LHCN-M2 (cell line): Measurements from ENCODE around the gene GLTP. TPM values are rescaled to one million over a fixed set of nuclear protein-coding genes. Genes with fewer than 3 reads are reported as not detected.
"Not testable (repeated sequence)": the region's sequence is repeated elsewhere in the genome, so short reads cannot be mapped to it uniquely, and the experiment has no call there.

ENCODE experiments used
- DNase-seq: peaks from one replicate; pipeline ENCODE4 v3.0.0-alpha.2; 2012; ENCODE audit warnings: low read depth
- polyA plus RNA-seq: library from polyadenylated mRNA; unstranded; fragments of >200 nt; gene quantifications from one replicate; pipeline ENCODE4 v1.2.1, GENCODE V29; 2012; ENCODE audit warnings: missing spikeins
- total RNA-seq: library from RNA; depleted of rRNA; stranded (reverse); fragments of >200 nt; gene quantifications from 2 replicates; pipeline ENCODE4 v1.2.3, GENCODE V29; 2014; rRNA removed

Gene GLTP
- total RNA-seq = 51.7 and 74.8 TPM in 2 replicates
- polyA plus RNA-seq = 56.6 TPM

- DNase-seq = peak; percentile 72
These were observed at the start of gene GLTP for GRCh38 chr12:109880043-109880931. GLTP (minus strand) TSS chr12:109880541; CDS start chr12:109880374, 167 bp downstream.

GRCh38 chr12:109929326-109929725 lies 49.0 kb upstream of the GLTP start:
- DNase-seq = not testable (repeated sequence)

- DNase-seq = no peak
These were observed 47.8 kb upstream of the GLTP start for GRCh38 chr12:109928058-109928656.

GRCh38 chr12:109927622-109928021 lies 47.3 kb upstream of the GLTP start:
- peak; percentile 26 for DNase-seq

GRCh38 chr12:109926488-109927210 lies 46.3 kb upstream of the GLTP start:
- no peak for DNase-seq

- no peak for DNase-seq
These were observed 45.7 kb upstream of the GLTP start for GRCh38 chr12:109926016-109926415.

GRCh38 chr12:109925185-109925840 lies 45.0 kb upstream of the GLTP start:
- DNase-seq = no peak

- DNase-seq = no peak
These were observed 43.3 kb upstream of the GLTP start for GRCh38 chr12:109923481-109924245.

GRCh38 chr12:109923038-109923437 lies 42.7 kb upstream of the GLTP start:
- DNase-seq = no peak

- no peak for DNase-seq
These were observed 41.6 kb upstream of the GLTP start for GRCh38 chr12:109921982-109922381.

- DNase-seq = no peak
These were observed 40.0 kb upstream of the GLTP start for GRCh38 chr12:109920261-109920780.

- DNase-seq = no peak
These were observed 39.1 kb upstream of the GLTP start for GRCh38 chr12:109919456-109919855.

GRCh38 chr12:109916045-109916444 lies 35.7 kb upstream of the GLTP start:
- no peak for DNase-seq

- DNase-seq = no peak
These were observed 35.1 kb upstream of the GLTP start for GRCh38 chr12:109915171-109916040.

GRCh38 chr12:109914461-109914860 lies 34.1 kb upstream of the GLTP start:
- DNase-seq = no peak

GRCh38 chr12:109912855-109913321 lies 32.5 kb upstream of the GLTP start:
- no peak for DNase-seq

- DNase-seq = peak; percentile 47
These were observed 30.6 kb upstream of the GLTP start for GRCh38 chr12:109910969-109911348.

- DNase-seq = no peak
These were observed 30.1 kb upstream of the GLTP start for GRCh38 chr12:109910254-109910968.

- no peak for DNase-seq
These were observed 25.0 kb upstream of the GLTP start for GRCh38 chr12:109905301-109905700.
